Activated T-cell treated with anti-CD3 and anti-CD28 coated beads for 1 hour (primary cell): ENCODE results near the gene LGMN.
"Not testable (repeated sequence)": the region's sequence is repeated elsewhere in the genome, so short reads cannot be mapped to it uniquely, and the experiment has no call there.

Experiments used
- DNase-seq: peaks from one replicate; pipeline ENCODE4 v3.0.0-alpha.2; 2020; ENCODE audit warnings: low read depth

The LGMN gene

GRCh38 chr14:92694807-92695206 is 53.6 kb downstream of the LGMN start:
- no peak for DNase-seq

DNA sequence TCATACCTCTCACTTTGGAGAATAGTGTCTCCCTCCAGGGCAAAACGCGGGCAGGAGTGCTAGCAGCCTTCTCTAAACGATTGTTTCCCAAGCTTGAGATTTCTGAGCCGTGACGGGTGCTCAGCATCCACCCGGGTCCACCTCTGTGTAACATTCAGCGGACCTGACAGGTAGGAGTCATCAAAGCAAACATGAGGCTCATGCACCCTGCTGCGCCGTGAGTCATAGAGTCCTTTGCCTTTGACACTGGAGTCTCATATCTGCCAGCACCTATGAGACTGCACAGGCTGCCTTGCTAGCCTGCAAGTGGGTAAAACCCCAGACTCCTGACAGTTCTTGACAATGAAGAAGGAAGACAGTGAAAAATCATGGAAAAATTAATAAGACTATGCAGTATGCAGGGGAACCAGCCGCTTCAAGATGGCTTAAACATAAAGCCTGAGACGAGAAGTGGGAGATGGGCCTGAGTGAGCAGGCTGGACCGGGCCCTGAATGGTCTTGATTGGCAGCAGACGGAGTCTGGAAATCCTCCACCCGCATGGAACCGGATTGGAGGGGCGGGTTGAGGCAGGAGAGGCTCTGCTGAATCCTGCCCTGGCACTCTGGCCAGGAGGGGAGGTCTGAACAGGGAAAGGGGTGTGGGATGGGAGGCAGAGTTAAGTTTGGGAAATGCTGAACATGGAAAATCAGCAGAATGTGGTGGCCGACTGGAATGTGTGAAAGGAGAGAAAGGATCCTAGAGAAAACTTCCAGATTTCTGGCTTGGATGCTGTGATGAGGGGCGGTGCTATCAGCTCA is 54.2 kb downstream of the LGMN start:
- no peak for DNase-seq

DNA sequence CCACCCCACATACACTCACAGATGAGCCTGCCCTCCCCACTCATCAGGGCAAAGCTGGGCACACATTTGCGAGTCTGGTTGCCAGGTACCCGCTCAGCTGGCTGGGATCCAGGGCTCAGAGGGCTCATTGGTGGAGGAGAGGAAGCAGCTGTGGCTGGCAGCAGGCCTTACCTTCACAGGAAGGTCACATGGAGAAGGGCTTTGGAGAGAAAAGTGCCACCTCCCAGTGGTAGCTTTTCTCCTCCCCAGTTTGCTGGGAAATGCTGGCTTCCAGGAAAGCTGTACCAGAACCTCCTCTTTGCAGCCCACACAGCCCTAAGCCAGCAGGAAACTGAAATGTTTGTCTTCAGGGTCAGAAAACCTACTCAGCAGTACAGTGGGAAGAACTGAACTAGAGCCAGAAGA is 55.6 kb downstream of the LGMN start:
- DNase-seq, result peak; percentile 41

DNA sequence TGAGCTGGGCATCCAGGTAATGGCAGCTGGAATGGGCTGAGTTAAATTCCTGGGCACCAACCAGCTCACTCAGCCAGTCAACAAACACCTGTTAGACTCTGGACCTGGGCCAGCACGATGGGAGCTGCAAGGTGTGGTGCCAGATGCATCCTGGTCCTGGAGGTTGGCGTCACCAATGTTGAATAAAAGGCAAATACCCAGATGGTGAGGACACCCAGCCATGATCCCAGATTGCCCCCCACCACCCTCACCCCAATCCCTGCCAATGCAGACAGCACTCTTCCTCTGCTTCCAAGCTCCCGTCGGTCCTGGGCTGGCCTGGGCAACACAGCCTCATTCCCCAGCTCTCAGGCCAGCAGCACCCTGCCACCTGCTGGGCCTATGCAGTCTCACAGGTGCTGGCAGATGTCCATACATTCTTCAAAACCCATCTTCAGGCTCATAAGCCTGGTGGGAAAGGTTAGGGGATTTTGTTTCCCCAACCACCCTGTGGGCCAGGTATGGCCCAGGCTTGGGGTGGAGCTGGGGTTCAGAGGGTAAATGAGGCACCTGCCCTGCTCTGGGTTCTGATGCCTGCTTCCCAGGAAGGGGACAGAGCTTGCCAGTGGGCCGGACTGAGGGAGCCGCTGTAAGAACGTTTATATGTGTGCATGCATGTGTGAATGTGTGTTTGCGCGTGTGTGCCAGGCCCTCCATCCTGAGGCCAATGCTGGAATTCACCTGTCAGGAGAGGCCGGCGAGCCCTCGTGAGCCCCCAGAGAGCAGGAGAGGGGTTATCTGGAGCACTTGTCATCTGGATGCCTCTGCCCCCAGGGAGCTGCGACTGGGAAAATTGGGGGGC is 58.0 kb downstream of the LGMN start:
- no peak for DNase-seq

GRCh38 chr14:92688434-92689375 is 59.7 kb downstream of the LGMN start:
- no peak for DNase-seq

- DNase-seq, result no peak
Observed at GRCh38 chr14:92687681-92688433, 60.6 kb downstream of the LGMN start.

GRCh38 chr14:92686900-92687427 is 61.5 kb downstream of the LGMN start:
- peak; percentile 38 for DNase-seq

GRCh38 chr14:92686411-92686899 is 62.0 kb downstream of the LGMN start:
- no peak for DNase-seq

DNA sequence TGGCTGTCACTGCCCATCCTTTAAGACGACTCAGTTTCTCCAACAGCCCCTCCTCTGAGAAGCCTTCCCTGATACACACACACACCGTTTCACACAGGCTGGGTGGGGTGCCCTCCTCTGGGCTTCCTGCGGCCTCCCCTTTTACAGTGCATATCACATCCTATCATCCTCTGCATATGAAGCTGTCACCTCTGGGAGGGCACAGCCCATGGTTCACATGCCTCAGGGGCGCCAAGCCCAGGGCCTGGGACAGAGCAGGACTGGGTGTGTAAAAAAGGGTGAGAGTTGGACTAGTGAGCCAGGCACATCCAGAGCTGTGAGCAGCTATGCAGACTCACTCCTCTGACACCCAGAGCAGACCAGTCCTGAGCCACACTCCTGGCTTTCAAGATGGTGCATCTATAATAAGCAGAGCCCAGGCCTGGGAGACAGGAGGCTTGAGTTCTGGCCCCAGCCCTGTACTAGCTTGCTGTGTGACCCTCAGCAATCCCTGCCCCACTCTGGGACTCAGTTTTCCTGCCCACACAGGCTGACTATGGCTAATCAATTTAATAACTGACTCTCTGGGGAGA is 62.6 kb downstream of the LGMN start:
- no peak for DNase-seq

- DNase-seq, result no peak
Observed at GRCh38 chr14:92684801-92685560, 63.4 kb downstream of the LGMN start.

- DNase-seq, result no peak
Observed at GRCh38 chr14:92683041-92683440, 65.4 kb downstream of the LGMN start.

DNA sequence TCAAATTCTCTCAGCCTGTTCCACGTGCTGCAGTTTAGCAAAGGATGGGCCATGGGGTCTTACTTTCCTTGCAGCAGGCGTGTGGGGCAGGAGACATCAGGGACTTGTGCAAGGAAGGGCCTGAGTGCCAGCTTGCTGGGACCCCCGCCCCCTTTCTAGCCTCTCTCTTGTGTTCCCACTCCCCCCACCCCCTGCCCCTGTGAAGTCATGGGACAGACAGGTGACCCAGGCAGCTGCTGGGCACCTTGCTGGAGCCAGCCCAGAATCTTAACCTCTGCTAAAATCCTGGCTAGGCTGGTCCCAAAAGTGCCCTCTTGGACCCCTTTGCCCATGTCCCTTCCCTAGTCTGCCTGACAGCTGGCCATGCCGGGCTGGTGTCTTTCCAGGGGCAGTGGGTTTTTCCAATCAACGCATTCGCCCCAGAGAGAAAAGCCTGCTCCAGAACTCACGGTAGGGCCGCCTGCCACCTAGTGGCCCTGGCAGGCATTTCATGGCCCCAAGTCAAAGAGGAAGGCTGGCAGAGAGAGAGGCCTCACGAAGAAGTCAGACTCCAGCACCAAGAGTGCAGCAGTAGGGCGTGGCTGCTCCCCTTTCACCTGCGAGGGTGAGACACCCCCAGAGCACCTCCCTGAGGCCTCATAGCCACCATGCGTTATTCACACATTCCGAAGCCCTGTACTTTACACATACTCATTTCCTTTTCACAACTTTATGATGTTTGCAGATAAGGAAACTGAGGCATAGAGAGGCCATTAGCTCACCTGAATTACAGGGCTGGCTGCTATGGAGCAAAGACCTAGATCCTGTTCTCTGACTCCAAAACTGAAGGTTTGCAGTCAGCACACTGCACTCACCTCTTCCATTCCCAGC is 67.4 kb downstream of the LGMN start:
- DNase-seq, result peak; percentile 65

DNA sequence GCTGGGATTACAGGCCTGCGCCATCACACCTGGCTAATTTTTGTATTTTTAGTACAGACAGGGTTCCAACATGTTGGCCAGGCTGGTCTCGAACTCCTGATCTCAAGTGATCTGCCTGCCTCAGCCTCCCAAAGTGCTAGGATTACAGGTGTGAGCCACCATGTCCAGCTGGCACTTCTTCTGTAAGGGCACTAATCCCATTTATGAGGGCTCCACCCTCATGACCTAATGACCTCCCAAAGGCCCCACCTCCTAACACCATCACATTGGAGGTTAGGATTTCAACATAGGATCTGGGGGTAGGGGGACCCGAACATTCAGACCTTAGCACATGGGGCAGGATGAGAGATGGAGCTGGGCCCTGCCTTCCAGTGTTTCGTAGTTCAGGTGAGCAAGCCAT is 68.1 kb downstream of the LGMN start:
- DNase-seq, result not testable (repeated sequence)

DNA sequence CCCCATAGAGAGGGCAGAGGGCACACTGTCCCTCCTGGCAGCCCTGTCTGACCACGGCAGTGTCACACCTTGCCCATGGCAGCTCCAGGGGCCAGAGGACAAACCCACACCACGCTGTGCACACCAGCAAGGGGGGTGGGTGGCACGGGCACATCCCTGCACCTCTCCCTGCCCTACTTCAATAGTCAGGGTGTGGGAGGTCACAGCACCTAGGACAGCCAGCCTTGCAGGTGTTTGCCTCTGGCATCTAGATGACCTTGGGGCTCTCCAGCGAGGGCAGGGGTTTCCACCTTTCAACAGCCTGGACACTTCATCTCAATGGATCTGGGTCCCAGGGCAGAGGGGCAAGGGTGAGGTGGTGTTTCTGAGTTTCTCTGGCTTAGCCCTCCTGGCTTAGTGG is 69.2 kb downstream of the LGMN start:
- no peak for DNase-seq

- no peak for DNase-seq
Observed at GRCh38 chr14:92678766-92679165, 69.7 kb downstream of the LGMN start.

GRCh38 chr14:92677955-92678354 is 70.5 kb downstream of the LGMN start:
- no peak for DNase-seq

DNA sequence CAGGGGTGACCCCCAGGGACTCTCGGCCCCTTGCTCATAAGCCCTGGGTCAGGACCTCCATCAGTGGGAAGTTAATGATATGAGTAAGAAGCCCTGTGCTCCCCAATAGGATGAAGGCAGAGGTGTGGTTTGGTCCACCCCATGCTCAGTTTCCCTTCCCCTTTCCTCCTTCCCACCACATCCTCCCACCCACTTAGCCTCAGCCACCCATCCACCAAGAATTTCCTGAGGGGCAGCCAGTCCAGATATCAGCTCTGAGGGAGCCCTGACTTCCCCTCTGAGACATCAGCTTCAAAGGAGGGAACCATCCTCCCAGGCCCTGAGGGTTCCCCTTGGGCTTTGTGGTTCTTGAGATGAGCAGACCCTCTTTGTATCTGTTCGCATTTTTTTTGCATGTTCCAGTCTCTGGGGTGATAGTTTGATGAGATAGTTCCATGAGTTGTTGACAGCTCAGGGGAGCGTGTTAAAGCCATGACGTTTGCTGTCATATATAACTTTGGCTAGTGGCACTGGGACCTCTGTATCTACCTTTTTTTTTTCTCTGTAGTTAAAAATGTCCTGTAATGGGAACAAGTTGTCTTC is 71.2 kb downstream of the LGMN start:
- no peak for DNase-seq

GRCh38 chr14:92676403-92677086 is 71.9 kb downstream of the LGMN start:
- DNase-seq, result no peak
